ENCODE data around the gene DNAI2.

DNAI2 gene

DNA sequence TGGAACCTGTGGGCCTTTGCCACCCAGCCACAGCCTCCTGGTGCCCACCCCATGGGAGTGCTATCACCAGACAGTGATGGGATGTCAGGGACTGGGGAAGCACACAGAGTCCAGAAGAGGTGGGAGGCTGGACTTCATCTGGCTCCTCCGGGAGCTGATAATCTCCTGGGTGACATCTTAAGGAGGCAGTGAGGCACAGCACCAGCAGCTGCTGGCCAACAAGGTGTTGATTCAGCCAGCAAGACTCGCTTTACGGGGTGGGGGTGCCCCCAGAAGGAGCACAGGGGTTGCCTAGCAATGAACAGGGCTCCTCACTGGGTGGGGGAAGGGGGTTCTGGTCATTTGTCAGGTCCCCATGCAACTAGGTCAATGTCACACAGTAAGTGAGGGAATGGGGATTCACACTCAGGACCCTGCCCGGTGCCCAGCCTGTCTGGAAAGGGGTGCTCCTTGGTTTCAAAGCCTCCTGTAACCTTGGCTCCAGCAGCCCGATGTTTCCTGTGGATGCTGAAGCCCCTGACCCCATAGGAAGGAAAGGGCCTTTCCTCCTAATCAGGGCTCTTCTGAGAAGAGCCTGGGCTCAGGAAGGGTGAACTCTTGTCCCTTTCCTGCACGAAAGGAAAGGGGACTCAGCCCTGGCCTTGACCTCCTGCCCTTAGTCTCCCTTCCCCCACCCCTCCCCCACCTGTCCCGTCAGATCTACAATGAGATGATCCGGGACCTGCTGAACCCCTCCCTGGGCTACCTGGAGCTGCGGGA, 69.7 kb downstream of the DNAI2 start:
- no peak for DNase-seq

DNA sequence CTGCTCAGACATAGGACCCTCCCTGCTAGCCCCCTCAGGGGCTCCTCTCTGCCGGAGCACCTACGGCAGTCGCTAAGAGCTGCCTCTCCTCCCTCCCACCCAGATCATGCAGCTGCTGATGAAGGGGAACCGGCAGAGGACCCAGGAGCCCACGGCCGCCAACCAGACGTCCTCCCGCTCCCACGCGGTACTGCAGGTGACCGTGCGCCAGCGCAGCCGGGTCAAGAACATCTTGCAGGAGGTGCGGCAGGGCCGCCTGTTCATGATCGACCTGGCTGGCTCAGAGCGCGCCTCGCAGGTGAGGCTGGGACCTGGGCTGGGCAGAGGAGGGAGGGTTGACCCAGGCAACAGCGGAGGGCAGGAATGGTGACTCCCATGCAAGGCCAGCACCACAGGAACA, 70.6 kb downstream of the DNAI2 start:
- no peak for DNase-seq

DNA sequence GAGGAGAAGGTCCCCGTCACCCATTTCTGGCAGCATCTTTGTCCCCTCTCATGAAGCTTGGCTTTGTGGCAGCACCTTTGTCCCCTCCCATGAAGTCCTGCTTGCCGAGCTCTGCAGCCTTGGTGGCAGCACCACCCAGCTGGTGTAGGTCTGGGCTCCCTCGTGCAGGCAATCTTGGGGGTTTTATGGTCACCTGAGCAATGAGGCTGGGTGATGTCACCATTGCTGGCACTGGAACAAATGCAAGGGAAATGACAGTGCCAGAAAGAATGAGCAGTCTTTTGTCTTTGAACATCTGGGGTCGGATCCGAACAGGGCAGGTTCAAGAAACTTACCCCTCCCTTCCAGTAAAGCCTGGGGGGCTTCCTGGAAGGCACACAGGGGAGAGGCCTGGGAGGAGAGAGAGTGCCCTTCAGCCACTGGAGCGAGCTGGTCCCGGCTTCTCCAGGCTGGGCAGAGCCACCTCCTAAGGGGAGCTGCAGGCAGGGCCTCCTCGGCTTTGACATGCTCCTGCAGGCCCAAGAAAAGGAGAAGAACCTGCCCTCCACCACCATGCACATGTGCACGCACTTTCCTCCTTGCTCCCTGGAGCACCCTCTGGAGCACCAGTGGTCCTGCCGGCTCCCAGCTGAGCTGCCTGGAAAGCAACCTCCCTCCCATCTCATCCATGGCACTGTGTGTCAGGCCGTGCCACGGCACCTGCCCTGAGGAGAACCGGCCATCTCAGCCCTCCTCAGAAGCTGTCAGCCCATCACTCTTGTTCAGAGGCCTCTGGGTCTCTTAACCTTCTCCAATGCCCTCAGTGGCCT, 71.6 kb downstream of the DNAI2 start:
- DNase-seq: no peak

DNA sequence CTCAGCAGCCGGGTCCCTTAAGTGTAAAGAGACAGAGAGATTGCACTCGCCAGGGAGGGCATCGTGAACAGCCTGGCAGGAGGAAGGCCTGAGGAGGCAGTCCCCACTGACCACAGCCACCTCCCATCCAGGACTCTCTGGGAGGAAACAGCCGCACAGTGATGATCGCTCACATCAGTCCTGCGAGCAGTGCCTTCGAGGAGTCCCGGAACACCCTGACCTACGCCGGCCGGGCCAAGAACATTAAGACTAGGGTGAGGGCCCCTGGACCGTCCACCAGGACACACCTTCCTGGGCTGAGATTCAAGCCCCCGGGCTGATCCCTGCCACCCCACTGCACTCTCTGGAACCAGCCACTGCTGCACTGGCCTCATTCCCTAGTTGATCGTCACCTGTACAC, 73.6 kb downstream of the DNAI2 start:
- DNase-seq: no peak

DNA sequence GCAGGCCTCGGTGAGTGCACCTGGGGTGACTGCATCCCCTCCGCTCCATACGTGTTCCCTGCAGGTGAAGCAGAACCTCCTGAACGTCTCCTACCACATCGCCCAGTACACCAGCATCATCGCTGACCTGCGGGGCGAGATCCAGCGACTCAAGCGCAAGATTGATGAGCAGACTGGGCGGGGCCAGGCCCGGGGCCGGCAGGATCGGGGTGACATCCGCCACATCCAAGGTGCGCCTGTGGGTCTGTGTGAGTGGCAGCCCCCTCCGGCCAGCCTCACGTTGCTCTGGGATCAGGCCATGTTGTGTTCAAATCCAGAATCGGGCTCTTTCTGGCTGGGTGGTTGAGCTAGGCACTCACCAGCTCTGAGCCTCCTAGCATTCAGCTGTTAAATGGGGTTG, 75.1 kb downstream of the DNAI2 start:
- DNase-seq: no peak

DNA sequence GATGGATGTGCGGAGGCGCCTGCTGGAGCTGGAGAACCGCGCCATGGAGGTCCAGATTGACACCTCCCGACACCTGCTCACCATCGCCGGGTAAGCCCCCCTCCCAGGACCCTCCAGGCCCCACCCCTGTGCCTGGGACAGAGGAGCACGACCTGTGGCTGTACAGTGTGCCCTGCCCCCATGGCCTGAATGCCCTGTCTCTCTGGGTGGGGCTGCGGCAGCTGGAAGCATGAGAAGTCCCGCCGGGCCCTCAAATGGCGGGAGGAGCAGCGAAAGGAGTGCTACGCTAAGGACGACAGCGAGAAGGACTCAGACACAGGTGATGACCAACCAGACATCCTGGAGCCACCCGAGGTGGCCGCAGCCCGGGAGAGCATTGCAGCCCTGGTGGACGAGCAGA, 76.5 kb downstream of the DNAI2 start:
- no peak for DNase-seq

DNA sequence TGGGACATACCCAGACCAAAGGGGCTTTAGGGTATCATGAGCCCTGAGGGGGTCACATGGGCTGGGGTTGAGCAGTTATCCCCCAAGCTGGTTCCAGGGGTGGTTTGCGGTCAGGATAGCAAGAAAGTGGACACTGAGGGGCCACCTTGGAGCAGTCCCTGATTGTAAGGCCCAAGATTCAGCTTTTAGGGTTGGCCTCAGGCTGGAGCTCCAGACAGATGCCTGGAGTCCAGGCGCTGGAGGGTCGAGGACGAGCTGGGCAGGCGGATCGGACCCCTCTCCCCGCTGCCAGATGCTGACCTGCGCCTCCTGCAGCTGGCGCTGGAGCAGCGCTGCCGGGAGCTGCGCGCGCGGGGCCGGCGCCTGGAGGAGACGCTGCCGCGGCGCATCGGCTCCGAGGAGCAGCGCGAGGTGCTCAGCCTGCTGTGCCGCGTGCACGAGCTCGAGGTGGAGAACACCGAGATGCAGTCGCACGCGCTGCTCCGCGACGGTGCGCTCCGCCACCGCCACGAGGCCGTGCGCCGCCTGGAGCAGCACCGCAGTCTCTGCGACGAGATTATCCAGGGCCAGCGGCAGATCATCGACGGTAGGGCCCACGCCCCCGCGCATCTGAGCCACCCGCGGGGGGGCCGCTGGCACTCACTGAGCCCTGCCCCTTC, 77.6 kb downstream of the DNAI2 start:
- DNase-seq: no peak

DNA sequence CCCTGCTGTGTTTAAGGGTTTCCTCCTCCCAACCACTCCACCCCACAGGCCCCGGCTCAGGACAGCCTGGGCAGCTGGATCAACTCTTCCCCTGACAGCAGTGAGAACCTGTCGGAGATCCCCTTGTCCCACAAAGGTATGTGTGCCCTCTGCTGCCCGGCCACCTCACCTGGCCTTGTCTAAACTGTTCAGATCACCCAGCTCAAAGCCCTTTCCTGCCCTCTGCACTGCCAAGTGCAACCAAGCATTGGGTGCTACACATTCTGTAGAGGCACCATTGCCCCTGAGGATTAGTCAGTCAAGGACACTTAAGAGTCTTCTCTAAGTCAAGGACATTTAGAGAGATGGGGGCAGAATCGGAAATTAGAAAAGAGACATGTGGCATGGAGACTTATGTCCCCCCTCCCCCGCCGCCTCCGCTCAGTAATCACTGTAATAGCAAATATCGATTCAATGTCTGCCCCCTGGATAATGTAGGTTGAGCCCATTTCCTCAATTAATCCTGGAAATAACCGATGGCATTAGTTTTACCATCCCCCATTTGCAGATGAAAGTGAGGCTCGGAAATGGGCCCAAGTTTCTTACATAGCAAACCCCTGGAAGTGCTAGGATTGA, 79.5 kb downstream of the DNAI2 start:
- no peak for DNase-seq

DNA sequence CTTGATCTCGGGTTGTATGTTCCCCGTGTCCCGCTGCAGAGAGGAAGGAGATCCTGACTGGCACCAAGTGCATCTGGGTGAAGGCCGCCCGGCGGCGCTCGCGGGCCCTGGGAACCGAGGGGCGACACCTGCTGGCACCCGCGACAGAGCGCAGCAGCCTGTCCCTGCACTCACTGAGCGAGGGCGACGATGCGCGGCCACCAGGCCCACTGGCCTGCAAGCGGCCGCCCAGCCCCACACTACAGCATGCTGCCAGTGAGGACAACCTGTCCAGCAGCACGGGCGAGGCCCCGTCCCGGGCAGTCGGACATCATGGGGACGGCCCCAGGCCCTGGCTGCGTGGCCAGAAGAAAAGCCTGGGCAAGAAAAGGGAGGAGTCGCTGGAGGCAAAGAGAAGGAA, 80.1 kb downstream of the DNAI2 start:
- DNase-seq: peak; percentile 45

DNA sequence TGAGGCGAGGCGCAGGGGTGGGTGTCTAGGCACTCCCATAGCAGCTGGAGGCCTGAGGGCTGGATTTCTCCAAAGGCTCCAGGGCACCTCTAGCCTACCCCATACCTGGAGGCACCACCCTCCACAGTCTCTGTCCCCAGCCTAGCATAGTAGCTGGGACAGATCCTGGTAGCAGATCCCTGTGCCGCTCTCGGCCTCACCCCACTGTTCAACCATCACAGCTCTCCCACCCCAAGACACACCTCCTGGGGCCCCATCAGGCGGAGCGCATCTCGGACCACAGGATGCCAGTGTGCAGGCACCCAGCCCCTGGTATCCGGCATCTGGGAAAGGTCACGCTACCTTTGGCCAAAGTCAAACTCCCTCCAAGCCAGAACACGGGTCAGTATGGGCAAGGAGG, 80.5 kb downstream of the DNAI2 start:
- no peak for DNase-seq

DNA sequence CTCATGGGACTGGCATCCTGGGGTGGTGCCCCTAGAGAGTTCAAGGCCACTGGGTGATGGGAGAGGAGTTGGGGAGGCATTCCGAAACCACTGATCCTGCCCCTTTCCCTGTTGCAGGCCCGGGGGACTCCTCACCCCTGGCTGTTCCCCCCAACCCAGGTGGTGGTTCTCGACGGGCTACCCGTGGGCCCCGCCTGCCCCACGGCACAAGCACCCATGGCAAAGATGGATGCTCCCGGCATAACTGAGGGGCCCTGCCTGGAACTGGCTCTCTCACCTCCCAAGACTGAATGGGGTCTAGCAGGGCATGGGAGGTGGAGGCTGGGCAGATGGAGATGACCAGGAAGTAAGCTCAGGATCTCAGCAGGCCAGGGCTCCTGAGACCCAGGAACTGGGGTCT, 81.0 kb downstream of the DNAI2 start:
- DNase-seq: no peak

DNA sequence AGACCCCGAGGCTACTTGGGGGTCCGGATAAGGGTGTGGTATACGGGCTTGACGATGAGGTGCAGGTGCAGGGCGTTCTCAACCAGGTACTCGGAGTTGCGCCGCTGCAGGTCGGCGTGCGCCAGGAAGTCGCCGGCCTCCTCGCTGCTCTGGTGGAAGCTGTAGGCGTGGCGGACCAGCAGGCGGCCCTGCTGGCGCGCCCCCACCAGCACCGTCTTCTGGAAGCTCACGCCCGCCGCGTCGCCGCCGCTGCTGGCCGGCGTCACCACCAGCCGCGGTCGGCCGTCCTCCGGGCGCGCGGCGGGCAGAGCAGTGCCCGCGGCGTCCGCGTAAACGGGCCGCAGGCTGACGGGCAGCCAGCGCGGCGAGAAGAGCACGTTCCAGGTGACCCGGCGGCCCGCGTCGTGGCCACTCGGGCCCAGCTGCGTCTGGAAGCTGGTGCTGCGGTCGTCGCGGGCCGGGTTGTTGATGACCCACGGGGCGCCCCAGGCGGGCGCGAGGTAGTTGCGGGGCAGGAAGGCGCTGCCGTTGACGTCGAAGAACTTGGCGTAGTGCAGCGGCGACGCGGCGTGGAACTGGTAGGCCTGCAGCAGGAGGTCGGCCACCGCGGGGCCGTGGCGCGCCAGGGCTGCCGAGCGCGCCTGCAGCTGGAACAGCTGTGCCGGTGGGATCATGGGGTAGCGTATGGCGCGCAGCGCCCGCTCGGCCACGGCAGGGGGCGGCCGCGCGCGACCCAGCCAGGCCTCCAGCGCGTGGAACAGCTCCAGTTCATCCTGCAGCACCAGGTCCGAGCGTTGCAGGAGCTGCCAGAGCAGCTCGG, 82.8 kb downstream of the DNAI2 start:
- peak; percentile 21 for DNase-seq

DNA sequence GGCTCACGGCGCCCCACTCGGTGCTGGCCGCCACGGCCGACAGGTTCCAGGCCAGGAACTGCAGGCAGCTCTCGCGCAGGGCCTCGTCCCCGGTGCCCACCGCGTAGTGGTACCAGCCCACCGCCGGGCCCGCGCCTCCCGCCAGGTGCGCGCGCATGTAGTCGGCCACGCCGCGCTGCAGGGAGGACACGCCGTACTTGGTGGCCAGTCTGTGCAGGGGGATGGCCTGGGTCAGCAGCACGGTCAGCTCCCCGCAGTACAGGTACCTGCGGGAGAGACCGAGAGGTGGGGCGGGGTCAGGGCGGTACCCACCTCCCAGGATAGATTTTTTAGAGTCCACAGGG, 83.4 kb downstream of the DNAI2 start:
- no peak for DNase-seq

DNA sequence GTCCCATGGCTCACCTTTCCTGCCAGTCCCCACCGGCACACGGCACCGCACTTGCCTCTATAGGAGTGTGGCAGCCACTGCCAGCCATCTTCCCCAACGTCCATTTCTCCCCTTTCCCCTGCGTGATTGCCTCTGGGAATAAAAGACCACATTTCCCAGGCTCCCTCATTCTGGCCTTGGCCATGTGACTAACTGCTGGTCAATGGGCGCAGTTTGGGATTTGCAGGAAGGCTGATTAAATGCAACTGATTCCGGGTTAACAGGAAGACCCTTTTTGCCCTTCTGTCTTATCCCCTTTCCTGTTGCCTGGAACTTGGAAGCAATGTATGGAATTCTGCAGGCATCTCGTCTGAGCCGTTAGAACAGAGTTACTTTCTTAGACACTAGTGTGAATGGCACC, 84.7 kb downstream of the DNAI2 start:
- no peak for DNase-seq

DNA sequence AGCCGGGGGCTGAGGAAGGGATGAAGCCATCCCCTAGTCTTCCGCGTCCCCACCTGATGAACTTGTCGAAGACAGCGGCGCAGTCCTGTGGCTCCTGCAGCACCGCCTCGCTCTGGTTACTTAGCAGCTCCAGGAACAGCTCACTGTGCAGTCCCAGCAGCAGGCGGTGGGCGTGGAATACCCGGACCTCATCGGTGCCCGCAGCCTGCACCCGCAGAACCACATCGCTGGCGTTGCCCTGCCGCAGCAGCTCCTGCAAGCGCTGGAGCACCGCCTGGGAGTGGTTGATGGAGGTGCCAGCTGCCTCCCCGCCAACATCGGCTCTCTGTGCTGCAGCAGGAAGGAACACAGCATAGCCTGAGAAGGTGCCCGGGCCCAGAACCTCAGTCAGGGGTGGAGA, 85.9 kb downstream of the DNAI2 start:
- no peak for DNase-seq

DNA sequence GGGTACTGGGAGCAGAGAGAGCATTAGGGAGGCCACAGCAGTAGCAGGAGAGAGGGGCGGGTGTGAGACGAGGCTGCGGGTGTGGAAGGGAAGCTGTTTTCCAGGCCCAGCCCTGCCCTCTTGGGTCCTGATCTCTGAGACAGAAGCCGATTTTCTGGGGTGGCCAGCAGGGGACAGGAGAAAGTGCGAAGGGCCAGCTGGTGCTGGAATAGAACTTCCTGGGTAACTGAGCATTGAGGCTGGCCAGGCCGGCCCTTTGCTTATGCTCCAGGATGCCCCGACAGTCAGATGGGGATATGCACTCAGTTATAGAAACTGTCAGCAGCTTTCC, 86.8 kb downstream of the DNAI2 start:
- no peak for DNase-seq

DNA sequence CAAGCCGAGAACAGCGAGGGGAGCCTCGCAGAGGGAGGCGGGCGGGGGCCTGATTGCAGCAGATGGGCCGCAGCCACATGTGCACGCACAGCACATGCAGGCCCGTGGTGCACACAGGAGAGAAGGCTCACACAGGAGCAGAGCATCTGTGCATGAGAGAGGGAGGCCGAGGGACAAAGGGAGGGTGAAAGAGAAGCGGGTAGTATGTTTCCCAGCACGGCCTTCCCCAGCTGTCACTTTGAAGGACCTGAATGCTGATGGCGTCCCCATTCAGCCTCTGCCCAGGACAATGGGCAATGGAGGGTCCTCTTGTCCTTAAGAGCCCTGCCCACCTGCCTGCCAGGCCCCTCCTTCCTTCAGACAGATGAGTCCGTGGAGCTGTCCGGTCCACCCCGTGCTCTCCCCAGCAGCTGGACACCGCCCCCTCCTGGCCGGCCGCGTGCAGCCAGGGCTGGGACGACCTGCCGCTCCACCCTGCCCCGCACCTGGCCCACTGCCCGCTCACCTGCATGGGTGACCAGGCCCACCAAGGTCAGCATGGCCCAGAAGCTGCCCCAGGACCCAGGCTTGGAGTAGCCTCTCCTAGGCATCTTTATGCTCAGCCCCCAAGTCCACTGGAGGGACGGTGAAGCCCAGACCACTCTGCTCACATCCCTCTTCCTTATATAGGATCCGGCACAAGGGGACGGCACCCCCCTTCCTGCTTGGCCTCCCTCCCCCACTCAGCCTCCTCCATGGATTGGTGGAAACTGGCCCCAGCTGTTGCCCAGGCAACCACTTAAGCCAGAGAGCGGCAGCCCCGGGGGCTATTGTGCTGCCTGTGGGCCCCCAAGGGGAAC, 87.4 kb downstream of the DNAI2 start, which contains the start of gene BTBD17:
Gene BTBD17, minus strand, starts transcription at position 639 of the 839 bp plus-strand sequence. Its CDS starts 49 bp downstream, at position 590.
- DNase-seq: peak; percentile 54

DNA sequence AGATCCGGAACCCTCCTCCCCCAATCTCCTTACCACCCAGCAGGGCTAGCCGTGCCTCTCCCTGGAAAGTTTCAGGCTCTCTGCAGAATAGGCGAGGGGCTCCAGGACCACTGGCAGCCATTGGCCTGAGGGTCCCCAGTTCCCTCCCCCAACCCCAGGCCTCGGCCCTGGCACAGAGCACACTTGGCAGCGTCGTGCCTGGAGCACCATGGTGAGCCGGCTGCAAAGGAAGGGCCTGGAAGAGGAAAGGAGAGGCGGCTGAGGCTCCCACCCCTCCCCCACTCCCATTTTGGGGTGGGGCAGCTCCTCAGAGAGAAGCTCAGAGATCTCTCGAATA, 88.0 kb downstream of the DNAI2 start:
- no peak for DNase-seq

DNA sequence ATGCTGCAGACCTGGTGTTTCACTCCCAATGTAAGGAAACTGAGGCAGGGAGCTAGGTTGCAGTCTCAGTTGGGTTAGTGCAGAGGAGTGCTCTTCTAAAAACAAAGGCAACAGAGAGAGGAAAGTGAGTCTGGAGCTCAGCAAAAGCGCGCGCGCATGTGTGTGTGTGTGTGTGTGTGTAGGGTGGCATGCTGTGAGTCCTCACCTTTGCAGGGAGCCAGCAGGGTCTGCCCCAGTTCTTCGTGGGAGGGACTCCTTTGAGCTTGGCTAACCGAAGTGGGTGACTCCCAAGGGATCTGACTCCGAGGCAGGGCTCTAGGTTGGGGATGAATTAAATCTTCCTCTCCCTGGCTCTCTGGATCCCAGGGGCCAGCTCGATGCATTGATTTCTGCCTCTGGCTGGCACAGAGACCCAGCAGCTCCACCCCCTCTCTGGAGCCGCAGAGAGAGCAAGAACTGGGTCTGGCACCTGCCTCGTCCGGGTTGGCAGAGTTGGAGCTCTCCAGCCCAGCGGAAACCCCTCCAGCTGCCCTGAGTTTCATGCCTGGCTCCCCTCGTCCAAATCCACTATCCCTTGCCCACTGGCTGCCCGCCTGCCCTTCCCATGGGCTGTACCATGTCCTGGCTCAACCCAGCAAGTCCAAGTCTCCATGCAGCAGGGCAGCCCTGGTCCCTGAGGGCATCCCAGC, 88.9 kb downstream of the DNAI2 start:
- no peak for DNase-seq

Data from CD4-positive, alpha-beta T cell treated with Interleukin-6 for 4 hours (primary cell).